Measurements from ENCODE around the gene COL4A2.
A peak's percentile ranks its signal among the peaks of the same experiment; 100 is the strongest.

COL4A2 gene

DNA sequence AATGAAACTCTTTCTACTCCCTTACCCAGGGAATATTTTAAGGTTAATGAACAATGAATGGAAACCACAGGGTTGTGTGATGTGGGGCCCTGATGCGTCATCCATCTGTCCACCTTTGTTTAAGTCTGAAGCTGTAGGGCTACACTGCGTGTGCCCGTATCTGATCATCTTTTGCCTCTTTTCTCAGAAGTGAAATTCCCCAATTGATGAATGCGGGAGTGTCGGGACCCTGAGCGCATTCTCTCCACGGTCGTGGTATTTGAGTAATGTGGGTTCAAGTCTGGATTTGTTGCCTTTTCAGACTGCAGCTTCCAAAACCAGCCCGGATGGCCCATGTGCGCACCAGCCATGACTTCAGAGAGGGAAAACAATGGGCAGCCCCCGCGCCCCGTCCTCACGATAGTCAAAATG is 112.3 kb downstream of the COL4A2 start:
- DNase-seq (ENCODE audit: low read depth in 2 of 2): no peak

DNA sequence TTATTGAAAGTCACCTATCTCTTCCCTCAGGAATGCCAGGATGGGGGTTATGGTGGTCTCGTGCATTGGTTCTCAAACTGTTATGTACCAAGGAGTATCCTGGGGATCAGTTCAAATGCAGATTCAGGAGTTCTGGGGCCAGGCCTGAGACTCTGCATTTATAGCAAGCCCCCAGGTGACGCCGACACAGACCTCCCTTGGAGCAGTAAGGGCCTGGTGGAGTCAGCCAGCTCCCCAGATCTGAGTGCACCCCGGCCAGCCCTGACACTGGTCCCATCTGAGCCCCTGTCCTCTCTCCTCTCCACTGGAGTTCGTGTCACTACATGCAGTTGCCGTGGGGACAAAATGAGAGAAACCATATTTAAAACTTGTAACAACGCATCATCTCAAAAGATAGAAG is 112.9 kb downstream of the COL4A2 start:
- DNase-seq (ENCODE audit: low read depth in 2 of 2): no peak

DNA sequence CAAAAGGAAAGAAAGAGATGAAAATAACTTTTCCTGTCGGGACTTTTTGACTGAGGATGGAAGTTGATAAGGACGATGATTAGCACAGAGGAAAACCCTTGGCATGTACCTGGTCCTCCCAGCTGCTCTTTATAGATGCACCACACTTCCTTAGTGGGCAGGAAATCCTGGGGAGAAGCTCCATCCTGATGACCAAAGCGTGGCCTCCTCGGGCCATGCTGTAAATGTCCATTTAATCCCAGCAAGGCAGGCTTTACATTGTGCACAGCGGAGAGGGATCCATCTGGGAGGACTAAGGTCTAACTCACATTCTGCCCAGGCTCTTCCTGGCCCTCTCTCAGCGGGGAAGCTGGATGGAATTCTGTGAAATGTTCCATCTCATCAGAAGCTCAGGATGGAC is 113.5 kb downstream of the COL4A2 start:
- no peak for DNase-seq (ENCODE audit: low read depth in 2 of 2)

DNA sequence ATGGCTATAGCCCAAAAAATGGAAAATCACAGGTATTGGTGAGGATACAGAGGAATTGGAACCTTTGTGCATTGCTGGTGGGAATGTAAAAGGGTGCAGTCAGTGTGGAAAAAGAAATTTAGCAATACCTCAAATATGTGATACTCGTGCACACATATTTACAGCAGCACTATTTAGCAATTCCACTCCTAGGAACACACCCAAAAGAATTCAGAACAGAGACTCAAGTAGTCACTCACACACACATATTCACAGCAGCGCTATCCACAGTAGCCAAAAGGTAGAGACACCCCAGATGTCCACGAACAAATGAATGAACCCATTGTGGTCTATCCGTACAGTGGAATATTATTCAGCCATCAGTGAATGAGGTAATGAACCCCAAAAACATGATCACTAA is 114.0 kb downstream of the COL4A2 start:
- no peak for DNase-seq (ENCODE audit: low read depth in 2 of 2)

DNA sequence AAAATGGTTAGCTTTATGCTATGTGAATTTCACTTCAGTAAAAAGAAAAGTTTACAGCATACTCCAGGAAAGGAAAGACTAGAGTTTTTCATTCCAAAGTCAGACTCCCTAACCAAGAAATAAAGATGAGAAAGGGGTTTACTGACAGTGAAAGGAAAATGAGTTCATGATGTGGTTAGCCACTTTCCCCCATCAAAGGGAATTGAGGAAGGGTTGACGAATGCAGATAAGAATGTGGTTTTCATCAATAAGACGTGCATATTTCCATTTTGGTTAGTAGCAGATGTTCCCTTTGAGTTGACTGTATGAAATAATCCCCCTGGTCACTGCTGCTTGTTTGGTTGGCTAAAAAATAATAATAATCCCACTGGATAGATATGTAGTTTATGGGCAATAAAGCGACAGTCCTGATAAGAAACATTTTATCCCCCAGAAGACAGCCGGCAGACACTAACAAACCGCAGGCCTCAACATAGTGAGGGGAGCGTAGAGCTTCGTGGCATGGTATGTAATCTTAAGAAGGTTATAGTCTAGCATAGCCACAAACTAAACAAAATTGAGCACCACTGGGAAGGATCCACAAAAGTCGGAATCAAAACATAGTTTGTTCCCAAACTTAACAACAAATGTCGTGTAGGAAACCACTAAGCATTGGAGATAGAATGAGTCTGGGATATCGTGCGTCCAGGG is 114.8 kb downstream of the COL4A2 start:
- peak; percentile 89 to 90 for DNase-seq (ENCODE audit: low read depth in 2 of 2)

DNA sequence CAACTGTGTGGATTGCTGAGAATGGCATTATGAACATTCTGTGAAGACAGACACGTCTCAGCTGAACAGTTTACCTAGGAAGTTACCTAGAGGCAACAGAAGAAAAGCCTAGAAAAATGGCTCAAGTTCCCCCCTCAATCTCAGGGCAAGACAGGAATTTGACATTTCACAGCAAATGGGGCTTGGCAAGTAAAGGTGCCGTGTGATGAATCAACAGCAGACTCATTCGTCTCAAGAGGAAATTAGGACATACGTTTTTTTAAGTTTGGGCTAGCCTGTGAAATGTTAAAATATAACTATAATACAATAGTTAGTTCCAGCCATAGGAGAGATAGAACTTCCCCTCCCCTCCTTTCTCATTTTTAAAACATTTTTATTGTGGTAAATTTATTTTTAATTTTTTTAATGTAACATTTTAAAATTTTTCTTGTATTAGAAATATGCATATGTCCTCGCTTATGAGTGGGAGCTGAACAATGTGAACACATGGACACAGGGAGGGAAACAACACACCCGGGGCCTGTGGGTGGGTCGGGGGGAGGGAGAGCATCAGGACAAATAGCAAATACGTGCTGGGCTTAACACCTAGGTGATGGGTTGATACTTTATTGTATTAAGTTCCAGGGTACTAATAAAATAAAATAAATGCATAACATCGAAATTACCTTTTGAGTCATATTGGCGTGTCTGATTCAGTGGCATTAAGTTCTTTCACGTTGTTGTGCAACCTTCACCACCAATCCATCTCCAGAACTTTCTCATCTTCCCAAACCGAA is 116.0 kb downstream of the COL4A2 start:
- no peak for DNase-seq (ENCODE audit: low read depth in 2 of 2)

DNA sequence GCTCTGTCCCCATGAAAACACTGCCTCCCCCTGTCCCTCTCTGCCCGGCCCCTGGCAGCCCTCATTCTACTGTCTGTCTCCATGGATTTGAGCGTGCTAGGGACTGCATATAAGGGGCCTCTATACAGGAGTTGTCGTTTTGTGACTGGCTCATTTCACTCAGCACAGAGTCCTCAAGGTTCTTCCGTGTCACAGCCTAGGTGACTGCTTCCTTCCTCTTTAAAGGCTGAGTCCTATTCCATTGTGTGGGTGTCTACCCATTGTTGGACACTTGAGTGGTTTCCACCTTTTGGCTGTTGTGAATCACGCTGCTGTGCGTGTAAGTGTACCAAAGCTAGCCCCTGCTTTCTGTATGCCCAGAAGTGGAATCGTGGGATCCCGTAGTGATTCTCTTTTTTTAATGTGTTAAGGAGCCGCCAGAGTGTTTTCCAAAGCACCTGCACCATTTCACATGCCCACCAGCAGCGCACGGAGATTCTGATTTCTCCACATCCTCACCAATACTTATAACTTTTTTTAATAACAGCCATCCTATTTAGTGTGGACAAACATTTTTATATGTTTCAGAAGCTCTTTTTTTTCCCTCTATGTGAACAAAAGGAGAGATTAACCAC is 116.7 kb downstream of the COL4A2 start:
- DNase-seq (ENCODE audit: low read depth in 2 of 2): no peak

DNA sequence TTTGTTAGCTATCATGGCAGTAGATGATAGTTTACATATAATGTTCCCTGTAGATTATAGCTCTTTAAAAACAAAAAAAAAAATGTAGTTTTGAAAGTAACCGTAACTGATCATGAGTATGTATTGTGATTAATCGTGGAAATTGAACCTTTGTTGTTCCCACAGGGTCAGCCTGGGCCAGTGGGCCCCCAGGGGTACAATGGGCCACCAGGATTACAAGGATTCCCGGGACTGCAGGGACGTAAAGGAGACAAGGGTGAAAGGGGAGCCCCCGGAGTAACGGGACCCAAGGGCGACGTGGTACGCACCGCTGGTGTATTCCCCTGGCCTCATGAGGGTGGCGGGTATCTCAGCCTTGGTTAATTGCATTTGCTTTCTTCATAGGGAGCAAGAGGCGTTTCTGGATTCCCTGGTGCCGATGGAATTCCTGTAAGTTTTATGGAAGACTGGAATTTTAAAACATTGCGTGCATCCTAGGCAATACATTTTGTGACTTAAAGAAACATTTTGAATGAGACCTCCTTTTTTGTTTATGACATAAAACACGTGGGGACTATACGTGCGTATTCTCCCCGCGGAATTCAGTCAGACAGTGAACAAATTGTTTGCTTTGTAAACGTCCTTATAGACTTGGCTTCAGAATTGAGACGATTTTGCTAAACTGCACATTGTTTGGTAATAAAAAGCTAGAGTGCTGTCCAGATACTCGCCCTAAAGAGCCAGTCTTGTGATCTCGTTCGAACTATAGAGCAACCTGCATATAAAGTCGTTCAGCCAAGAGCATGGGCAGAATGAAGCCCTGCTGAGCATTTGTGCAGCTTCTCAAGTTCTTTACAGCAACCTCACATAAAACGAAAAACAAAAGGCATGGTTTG is 117.7 kb downstream of the COL4A2 start:
- DNase-seq (ENCODE audit: low read depth in 2 of 2): no peak

DNA sequence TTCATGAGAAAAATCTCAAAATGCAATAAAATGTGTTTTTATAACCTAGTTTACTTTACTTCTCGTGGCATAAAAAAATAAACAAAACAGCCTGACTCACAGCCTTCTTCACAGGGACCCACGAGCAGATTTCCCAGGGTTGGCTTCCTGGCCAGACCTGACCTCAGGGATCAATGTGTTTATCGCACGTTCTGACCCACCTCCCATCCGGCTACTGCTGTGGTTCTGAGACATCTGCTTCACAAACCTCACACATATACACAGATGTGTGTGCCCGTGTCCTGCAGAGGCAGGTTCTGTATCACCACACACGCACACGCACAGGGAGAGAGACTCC is 118.3 kb downstream of the COL4A2 start:
- DNase-seq (ENCODE audit: low read depth in 2 of 2): no peak

DNA sequence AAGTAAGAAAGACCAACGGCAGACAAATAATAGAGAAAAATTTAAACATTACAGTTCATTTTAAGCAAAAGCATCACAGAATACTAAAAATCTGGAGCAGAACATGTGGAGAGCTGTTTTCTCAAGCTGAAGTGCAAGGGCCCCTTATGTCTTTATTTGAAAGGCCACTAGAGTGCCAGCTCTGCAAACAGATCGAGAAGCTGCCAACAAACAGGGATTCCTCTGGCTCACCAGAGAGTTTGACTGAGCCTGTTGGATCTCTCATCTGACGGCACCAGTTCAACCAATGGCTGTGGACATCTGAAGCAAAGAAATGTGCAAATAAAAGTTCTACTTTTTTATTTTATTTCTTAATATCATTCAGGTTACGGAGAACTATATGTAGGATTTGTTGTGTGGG is 119.7 kb downstream of the COL4A2 start:
- no peak for DNase-seq (ENCODE audit: low read depth in 2 of 2)

DNA sequence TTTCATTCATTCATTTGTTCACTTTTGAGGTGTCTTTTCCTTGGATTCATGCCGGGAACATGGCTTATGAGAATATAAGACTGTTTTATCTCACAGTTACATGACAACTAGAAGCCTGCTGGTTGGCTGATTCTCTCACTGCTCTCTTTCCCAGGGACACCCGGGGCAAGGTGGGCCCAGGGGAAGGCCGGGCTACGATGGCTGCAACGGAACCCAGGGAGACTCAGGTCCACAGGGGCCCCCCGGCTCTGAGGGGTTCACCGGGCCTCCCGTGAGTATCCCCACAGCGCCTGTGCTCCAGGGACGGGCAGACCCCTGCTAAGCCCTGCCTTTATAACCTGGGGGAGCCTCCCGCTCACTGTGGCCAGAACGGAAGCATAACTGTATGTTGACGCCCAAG is 121.2 kb downstream of the COL4A2 start:
- no peak for DNase-seq (ENCODE audit: low read depth in 2 of 2)

DNA sequence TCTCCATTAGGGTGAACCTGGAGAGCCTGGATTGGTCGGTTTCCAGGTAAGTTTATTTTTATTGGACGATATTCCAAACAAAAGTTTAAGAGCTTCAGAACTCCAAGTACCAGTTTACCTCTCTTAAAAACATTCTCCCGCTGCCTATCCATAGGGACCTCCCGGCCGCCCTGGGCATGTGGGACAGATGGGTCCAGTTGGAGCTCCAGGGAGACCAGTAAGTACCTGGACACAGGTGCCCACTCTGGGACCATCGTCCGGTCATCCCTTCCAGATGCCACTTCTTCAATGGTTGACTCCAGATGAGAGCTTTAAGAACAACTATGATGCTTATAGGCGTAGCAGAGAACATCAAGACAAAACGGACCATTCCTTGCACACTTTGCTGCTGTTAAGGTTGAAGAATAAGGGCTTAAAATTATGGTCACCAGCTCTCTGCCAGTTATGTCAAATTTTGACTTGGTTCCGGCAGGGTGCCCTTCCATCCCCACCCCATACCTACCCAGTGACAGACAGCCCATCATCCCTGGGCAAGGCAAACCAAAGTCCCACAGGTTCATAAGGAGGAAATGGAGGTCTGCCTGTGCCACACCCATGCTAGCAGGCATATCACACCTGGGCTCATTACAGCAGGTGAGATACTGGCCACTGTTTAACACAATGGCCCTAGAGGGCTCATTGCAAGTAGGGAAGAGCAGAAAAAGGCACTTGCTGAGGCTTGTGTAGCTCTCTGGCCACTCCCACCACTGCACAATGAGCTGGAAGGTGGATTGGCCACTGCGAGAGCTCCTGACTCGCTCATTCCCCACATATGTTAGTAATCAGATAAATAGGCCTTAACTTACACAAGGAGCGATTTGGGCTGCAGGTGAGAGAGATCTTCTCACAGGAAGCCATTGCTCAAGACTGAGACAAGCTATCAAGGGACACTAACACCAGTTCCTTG is 123.6 kb downstream of the COL4A2 start:
- DNase-seq (ENCODE audit: low read depth in 2 of 2): no peak

DNA sequence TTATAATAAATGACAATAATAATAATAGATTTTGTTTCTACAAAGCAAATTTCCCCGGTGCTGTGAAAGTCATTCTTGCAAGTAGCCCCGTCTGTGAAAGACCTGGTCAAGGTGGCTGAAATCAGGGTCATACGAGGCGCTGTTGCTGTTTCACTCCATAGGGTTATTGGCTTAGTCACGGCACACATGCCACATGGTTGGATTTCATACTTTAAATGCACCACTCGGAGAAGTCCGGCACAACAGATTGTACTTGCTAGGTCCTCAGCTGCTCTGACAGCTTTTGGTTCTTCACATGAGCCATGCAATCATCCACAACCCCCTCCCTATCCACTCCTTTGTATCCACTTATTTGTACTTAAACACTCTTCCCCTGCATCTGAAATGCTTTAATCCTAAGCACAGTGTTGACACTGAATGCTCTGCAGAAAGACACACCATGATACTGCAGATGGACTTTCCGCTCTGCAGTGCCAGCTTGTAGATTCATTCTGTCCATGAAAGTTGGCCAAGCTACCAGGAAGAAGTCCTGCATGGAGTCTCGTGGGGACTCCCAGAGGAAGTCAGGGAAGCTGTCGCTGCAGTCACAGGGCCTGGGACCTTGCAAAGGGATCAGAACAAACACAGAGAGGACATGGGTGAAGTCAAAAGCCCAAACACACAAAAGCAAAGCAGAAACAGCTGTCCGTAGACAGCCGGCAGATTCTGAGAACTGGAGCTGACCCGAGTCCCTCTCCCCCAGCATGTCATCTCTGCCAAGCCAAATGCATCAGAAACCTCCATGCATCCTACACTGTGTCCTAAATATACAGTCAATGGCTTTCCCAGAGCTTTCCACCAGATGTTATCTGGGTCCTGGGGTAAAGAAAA is 124.6 kb downstream of the COL4A2 start:
- DNase-seq (ENCODE audit: low read depth in 2 of 2): no peak

DNA sequence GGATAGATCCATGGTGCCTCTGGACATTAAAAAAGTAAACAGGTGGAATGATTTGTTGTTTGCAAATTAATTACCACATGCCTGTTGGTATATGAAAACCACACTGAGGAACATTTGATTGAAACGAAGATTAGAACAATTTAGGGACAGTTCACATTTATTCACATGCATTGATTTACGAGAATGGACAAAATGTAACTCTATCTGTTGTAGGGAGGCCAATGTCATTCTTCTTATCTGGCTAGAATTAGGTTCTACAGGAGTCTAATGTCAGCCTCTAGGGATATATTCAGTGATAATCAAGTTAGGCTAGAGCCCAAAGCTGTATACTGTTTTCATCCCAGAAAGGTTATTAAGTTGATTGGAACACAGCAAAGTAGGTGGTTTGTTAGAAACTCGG is 125.4 kb downstream of the COL4A2 start:
- no peak for DNase-seq (ENCODE audit: low read depth in 2 of 2)

DNA sequence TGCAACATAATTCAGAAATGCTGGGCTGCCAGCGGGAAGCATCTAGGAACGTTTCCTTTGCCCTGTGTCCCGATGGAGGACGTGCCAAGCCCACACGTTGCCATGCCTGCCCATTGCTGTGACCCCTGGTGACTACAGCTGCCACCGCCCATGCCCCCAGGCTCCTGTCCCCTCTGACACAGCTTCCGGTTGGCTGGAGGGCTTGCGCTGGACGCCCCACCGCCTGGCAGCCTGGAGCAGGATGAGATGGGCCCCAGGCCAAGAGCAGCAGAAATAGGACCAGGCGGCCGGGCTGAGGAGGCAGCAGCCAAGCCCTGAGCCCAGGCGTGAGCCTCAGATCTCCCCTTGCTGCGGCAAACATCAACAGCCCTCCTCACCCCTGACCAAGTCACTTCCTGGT is 125.9 kb downstream of the COL4A2 start:
- no peak for DNase-seq (ENCODE audit: low read depth in 2 of 2)

DNA sequence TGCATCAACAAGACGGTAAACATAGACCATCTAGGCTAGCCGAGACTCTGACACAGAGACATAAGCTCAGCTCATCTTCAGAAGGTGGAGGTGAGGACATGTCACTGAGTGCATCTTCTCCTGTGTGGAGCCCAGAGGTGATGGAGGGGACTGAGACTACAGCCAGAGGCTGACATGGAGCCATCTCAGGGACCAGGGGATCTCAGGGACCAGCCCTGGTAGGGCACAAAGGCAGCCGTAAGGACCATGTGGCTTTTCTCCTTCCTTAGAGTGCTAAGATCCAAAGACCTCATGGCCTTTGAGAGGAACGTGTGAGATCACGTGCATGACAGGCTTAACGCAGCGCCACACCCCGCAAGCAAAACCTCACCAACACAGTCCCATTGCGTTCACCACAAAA is 127.5 kb downstream of the COL4A2 start:
- DNase-seq (ENCODE audit: low read depth in 2 of 2): no peak

DNA sequence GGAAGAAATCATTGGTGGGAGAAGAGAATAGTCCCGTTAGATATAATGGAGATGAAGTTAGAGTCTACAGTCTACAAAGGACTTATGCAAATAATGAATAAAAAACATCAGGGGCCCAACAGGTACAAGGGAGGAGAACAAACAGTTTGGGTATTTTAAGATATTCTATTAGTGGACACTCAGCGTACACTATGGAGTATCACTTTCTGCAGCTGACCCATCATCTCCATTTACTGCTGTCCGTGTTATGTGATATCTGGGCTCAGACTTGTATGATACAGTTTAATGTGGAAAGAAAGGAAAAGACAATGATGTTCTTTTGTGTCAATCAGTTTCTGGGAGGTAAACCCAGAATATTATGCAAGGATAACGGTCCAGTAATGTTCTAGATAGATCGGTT is 128.2 kb downstream of the COL4A2 start:
- DNase-seq (ENCODE audit: low read depth in 2 of 2): no peak

DNA sequence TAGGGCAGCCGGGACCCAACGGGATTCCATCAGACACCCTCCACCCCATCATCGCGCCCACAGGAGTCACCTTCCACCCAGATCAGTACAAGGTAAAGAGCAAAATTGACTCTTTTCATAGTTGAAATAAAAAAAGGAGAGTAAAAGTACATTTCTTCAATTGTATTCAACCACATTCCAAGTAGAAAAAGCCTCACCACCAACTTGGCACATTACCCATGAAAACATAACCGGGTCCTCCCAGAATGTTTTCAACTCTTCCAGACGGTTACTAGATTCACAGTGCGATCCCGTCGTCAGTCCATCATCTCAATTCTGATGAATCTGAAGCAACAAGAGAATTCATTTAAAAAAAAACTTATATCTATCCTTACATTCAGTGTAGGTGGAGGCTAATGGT is 129.2 kb downstream of the COL4A2 start:
- DNase-seq (ENCODE audit: low read depth in 2 of 2): no peak

DNA sequence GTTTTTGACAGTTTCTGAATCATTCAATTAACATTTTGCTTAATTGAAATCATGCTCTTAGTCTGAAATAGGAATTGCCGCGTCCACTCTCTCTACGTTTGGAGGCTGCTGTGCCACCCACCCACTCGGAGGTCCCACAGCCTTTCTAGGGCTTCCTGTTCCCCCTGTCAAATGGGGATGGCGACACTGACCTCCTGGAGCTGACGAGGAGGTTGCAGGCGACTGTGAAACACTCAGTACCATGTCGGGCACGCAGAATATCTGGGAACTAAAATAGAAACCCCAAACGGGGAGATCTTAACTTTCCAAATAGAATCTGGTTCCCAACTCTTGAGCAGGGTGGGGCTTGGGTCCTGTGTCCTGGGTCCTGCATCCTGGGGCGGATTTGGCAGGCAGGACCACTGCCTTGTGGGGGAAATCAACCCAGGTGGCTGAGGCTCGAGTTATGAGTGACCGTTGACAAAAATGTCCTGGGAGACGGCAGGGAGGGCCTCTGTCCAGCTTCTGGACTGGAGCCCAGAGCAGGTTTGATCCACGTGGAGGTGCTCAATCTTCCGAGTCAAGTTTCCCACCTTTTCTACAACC is 129.8 kb downstream of the COL4A2 start:
- DNase-seq (ENCODE audit: low read depth in 2 of 2): no peak

DNA sequence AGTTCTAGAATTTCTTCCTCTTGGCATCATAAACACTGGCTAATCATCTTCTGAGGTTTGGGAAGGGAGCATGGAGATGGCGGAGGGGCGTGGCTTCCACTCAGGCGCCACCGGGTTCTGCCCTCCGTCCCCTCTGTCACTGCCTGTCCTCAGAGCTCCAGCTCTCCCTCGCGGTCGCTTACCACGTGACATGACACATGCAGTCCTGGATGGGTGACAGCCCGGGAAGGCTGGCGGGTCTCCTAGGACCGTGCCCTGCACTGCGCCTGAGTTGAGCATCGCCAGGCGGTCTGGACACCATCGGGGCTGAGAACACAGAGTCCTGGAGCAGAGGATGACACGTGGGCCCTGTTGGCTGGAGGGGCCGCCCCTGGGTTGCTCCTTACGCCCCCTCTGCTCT is 131.1 kb downstream of the COL4A2 start:
- DNase-seq (ENCODE audit: low read depth in 2 of 2): no peak

Data from fibroblast of skin of left quadriceps (primary cell).